Prostate gland (tissue), 2 donors: ENCODE results near the gene SLC6A6.

ENCODE experiments used
- POLR2A ChIP-seq: fragments of 450-650 bp; IDR thresholded peaks from one replicate; pipeline ENCODE4 v1.6.1; 2016; ENCODE audit warnings: antibody characterized with exemption, mild to moderate bottlenecking
- TF ChIP-seq, protein P1 (sequence below), 4 experiments: fragments of 200-600 bp in 2 of 4; fragments of 450-650 bp in 2 of 4; sonication (generic) in 2 of 4; IDR thresholded peaks; 1 replicate in 3 of 4; 2 replicates in 1 of 4; pipeline ENCODE4 v1.5.1; 2016 to 2019; ENCODE audit warnings: antibody characterized with exemption in 4 of 4, mild to moderate bottlenecking in 2 of 4, moderate library complexity in 2 of 4

DNA sequence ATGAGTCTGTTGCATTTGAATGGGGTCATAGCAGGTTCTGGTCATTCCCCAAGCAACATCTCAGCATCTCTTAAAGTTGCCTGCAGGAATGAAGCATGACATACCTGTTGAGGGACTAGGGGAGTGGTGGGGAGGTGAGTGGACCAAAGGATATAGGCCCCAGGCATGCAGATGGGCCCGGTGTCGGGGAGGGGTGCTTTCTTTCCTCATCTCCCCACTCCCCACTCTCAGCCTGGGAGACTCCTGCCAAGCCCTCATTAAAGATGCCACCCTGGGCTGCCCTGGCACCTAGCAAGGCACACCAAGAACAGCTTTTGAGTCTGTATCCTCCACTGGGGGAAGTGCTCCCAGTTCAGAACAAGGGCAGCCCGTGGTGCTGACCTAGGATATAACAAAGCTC, 83.6 kb downstream of the SLC6A6 start:
- TF ChIP-seq, protein P1, sequence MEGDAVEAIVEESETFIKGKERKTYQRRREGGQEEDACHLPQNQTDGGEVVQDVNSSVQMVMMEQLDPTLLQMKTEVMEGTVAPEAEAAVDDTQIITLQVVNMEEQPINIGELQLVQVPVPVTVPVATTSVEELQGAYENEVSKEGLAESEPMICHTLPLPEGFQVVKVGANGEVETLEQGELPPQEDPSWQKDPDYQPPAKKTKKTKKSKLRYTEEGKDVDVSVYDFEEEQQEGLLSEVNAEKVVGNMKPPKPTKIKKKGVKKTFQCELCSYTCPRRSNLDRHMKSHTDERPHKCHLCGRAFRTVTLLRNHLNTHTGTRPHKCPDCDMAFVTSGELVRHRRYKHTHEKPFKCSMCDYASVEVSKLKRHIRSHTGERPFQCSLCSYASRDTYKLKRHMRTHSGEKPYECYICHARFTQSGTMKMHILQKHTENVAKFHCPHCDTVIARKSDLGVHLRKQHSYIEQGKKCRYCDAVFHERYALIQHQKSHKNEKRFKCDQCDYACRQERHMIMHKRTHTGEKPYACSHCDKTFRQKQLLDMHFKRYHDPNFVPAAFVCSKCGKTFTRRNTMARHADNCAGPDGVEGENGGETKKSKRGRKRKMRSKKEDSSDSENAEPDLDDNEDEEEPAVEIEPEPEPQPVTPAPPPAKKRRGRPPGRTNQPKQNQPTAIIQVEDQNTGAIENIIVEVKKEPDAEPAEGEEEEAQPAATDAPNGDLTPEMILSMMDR (IDR thresholded peaks at IDR 0.05), result no peak
- no peak for TF ChIP-seq POLR2A
